Duodenal mucosa (tissue), 2 donors: Measurements from ENCODE around the gene MYL10.

Source experiments
- H3K27ac ChIP-seq: one replicate; pipeline ENCODE4 v1.7.0; 2013; ENCODE audit warnings: low read depth, low read length
- H3K27me3 ChIP-seq, 2 donors: one replicate each; pipeline ENCODE4 v1.7.0; 2013; ENCODE audit warnings: low read length in 2 of 2, control low read depth in 1 of 2; ENCODE audit not compliant: insufficient read depth in 2 of 2, control insufficient read depth in 1 of 2
- H3K36me3 ChIP-seq, 2 donors: one replicate each; pipeline ENCODE4 v1.7.0; 2013; ENCODE audit warnings: low read length in 2 of 2, control low read depth in 1 of 2; ENCODE audit not compliant: insufficient read depth in 2 of 2, control insufficient read depth in 1 of 2
- H3K4me1 ChIP-seq, 2 donors: one replicate each; pipeline ENCODE4 v1.7.0; 2013; ENCODE audit warnings: low read length in 2 of 2, control low read depth in 1 of 2; ENCODE audit not compliant: insufficient read depth in 2 of 2, control insufficient read depth in 1 of 2
- H3K4me3 ChIP-seq, 2 donors: one replicate each; pipeline ENCODE4 v1.7.0; 2013; ENCODE audit warnings: low read length in 2 of 2, low read depth in 1 of 2
- H3K9ac ChIP-seq, 2 donors: one replicate each; pipeline ENCODE4 v1.7.0; 2013; ENCODE audit warnings: low read length in 2 of 2, low read depth in 1 of 2
- H3K9me3 ChIP-seq, 2 donors: one replicate each; pipeline ENCODE4 v1.7.0; 2013; ENCODE audit warnings: low read length in 2 of 2, control low read depth in 1 of 2; ENCODE audit not compliant: control insufficient read depth in 1 of 2

The MYL10 gene

GRCh38 chr7:101634196-101634717, 5.2 kb upstream of the MYL10 start:
- H3K4me1 ChIP-seq = no peaks in the 10 kb centered on the region
- H3K4me3 ChIP-seq = no peak overlapping the region
- H3K27ac ChIP-seq = no peak overlapping the region
- no peaks in the 10 kb centered on the region for H3K9me3 ChIP-seq
- no peaks in the 10 kb centered on the region for H3K36me3 ChIP-seq
- no peak overlapping the region for H3K9ac ChIP-seq
- no peaks in the 10 kb centered on the region for H3K27me3 ChIP-seq

- no peak overlapping the region for H3K4me3 ChIP-seq
- H3K36me3 ChIP-seq = no peaks in the 10 kb centered on the region
- no peaks in the 10 kb centered on the region for H3K27me3 ChIP-seq
- no peaks in the 10 kb centered on the region for H3K9me3 ChIP-seq
- no peaks in the 10 kb centered on the region for H3K4me1 ChIP-seq
- H3K27ac ChIP-seq = no peak overlapping the region
- no peak overlapping the region for H3K9ac ChIP-seq
Measured at GRCh38 chr7:101633511-101633910, 4.4 kb upstream of the MYL10 start.

GRCh38 chr7:101632641-101633040, 3.5 kb upstream of the MYL10 start:
- H3K4me3 ChIP-seq = no peak overlapping the region
- no peaks in the 10 kb centered on the region for H3K4me1 ChIP-seq
- H3K27ac ChIP-seq = no peak overlapping the region
- H3K9me3 ChIP-seq = no peaks in the 10 kb centered on the region
- no peaks in the 10 kb centered on the region for H3K36me3 ChIP-seq
- H3K9ac ChIP-seq = no peak overlapping the region
- H3K27me3 ChIP-seq = no peaks in the 10 kb centered on the region

- H3K9me3 ChIP-seq = no peaks in the 10 kb centered on the region
- no peak overlapping the region for H3K4me3 ChIP-seq
- no peaks in the 10 kb centered on the region for H3K36me3 ChIP-seq
- H3K9ac ChIP-seq = no peak overlapping the region
- H3K27ac ChIP-seq = no peak overlapping the region
- no peaks in the 10 kb centered on the region for H3K27me3 ChIP-seq
- no peaks in the 10 kb centered on the region for H3K4me1 ChIP-seq
Measured at GRCh38 chr7:101631224-101631714, 2.2 kb upstream of the MYL10 start.

GRCh38 chr7:101630591-101630990, 1.5 kb upstream of the MYL10 start:
- H3K4me3 ChIP-seq = no peak overlapping the region
- no peak overlapping the region for H3K9ac ChIP-seq
- H3K27ac ChIP-seq = no peak overlapping the region
- no peaks in the 10 kb centered on the region for H3K36me3 ChIP-seq
- no peaks in the 10 kb centered on the region for H3K27me3 ChIP-seq
- no peaks in the 10 kb centered on the region for H3K9me3 ChIP-seq
- no peaks in the 10 kb centered on the region for H3K4me1 ChIP-seq

- H3K36me3 ChIP-seq = no peaks in the 10 kb centered on the region
- no peaks in the 10 kb centered on the region for H3K4me1 ChIP-seq
- no peak overlapping the region for H3K9ac ChIP-seq
- H3K9me3 ChIP-seq = no peaks in the 10 kb centered on the region
- no peak overlapping the region for H3K27ac ChIP-seq
- H3K27me3 ChIP-seq = peaks cover 0 to 10% of the 10 kb centered on the region in 2 donors
- no peak overlapping the region for H3K4me3 ChIP-seq
Measured at GRCh38 chr7:101628522-101628921, 574 bp downstream of the MYL10 start.

GRCh38 chr7:101626758-101627157, 2.3 kb downstream of the MYL10 start:
- no peak overlapping the region for H3K4me3 ChIP-seq
- no peak overlapping the region for H3K9ac ChIP-seq
- no peaks in the 10 kb centered on the region for H3K4me1 ChIP-seq
- H3K27me3 ChIP-seq = peaks cover 0 to 10% of the 10 kb centered on the region in 2 donors
- H3K36me3 ChIP-seq = no peaks in the 10 kb centered on the region
- no peaks in the 10 kb centered on the region for H3K9me3 ChIP-seq
- H3K27ac ChIP-seq = no peak overlapping the region

GRCh38 chr7:101626069-101626671, 2.9 kb downstream of the MYL10 start:
- Histone ChIP-seq H3K4me1 (no peaks in the 10 kb centered on the region), H3K4me3 (no peak overlapping the region), H3K27me3 (peaks cover 0 to 10% of the 10 kb centered on the region in 2 donors)

GRCh38 chr7:101625031-101625791, 3.9 kb downstream of the MYL10 start:
- Histone ChIP-seq H3K9me3 (no peaks in the 10 kb centered on the region), H3K27ac (no peak overlapping the region), H3K4me1 (no peaks in the 10 kb centered on the region), H3K27me3 (peaks cover 0 to 10% of the 10 kb centered on the region in 2 donors), H3K36me3 (no peaks in the 10 kb centered on the region), H3K9ac (no peak overlapping the region), H3K4me3 (no peak overlapping the region)

More at GRCh38 chr7:101626069-101626671, 2.9 kb downstream of the MYL10 start:
- no peaks in the 10 kb centered on the region for H3K36me3 ChIP-seq
- H3K9me3 ChIP-seq = no peaks in the 10 kb centered on the region
- H3K27ac ChIP-seq = no peak overlapping the region
- no peak overlapping the region for H3K9ac ChIP-seq

- Histone ChIP-seq H3K36me3 (no peaks in the 10 kb centered on the region), H3K9me3 (no peaks in the 10 kb centered on the region), H3K4me3 (no peak overlapping the region), H3K4me1 (no peaks in the 10 kb centered on the region), H3K9ac (no peak overlapping the region), H3K27me3 (peaks cover 0 to 10% of the 10 kb centered on the region in 2 donors), H3K27ac (no peak overlapping the region)
Measured at GRCh38 chr7:101624246-101625001, 4.7 kb downstream of the MYL10 start.
